ENCODE measurements around the gene CEACAM7. TPM values are rescaled to one million over a fixed set of nuclear protein-coding genes. Genes with fewer than 3 reads are reported as not detected.
"Not testable (repeated sequence)": the region's sequence is repeated elsewhere in the genome, so short reads cannot be mapped to it uniquely, and the experiment has no call there.

The CEACAM7 gene
- total RNA-seq, 1 experiment from 2014 or later = 0.15 TPM

GRCh38 chr19:41657157-41657556 is 30.9 kb downstream of the CEACAM7 start (continued):
- no peak for TF ChIP-seq FOXP4 (CRISPR knock-in tag; IDR thresholded peaks at IDR 0.05)

- POLR2A ChIA-PET; H3K27ac Mint-ChIP-seq; ATAC-seq; H3K4me3 Mint-ChIP-seq; DNase-seq (ENCODE audit: low spot score); H3K36me3 Mint-ChIP-seq: not testable (repeated sequence)
- peaks cover 34% of the 10 kb centered on the region for H3K27me3 Mint-ChIP-seq (ENCODE audit: low read depth)
- peaks cover 41% of the 10 kb centered on the region for H3K9me3 Mint-ChIP-seq
- H3K4me1 Mint-ChIP-seq = peaks cover 27% of the 10 kb centered on the region
- CTCF ChIA-PET = interaction anchor here (0.6 to 4.6 kb wide), 11 partner anchors 9 to 217 kb away, joined by 3 to 34 read pairs (median 6); partner anchors contain the start of gene DMAC2
These were observed 31.3 kb downstream of the CEACAM7 start for GRCh38 chr19:41656756-41657155.

GRCh38 chr19:41652250-41652649 is 35.8 kb downstream of the CEACAM7 start:
- TF ChIP-seq FOXP4 (CRISPR knock-in tag; IDR thresholded peaks at IDR 0.05) (no peak), ETV6 (CRISPR knock-in tag; IDR thresholded peaks at IDR 0.05) (no peak), ZNF396 (CRISPR knock-in tag; IDR thresholded peaks at IDR 0.05; ENCODE audit: borderline replicate concordance) (no peak), SMAD3 (CRISPR knock-in tag; IDR thresholded peaks at IDR 0.05; ENCODE audit: borderline replicate concordance) (no peak), CREB1 (CRISPR knock-in tag; IDR thresholded peaks at IDR 0.05) (no peak), ARID4B (CRISPR knock-in tag; IDR thresholded peaks at IDR 0.05; ENCODE audit: borderline replicate concordance) (no peak), ZNF416 (CRISPR knock-in tag; IDR thresholded peaks at IDR 0.05) (no peak), ZNF232 (CRISPR knock-in tag; IDR thresholded peaks at IDR 0.05) (no peak), SMAD4 (CRISPR knock-in tag; IDR thresholded peaks at IDR 0.05) (no peak), NR3C1 (CRISPR knock-in tag; conservative IDR thresholded peaks at IDR 0.05; ENCODE audit: low read depth) (no peak), ZNF281 (CRISPR knock-in tag; IDR thresholded peaks at IDR 0.05) (no peak)
- Mint-ChIP-seq H3K4me1 (peaks cover 27% of the 10 kb centered on the region), H3K4me3 (no peak overlapping the region), H3K27me3 (ENCODE audit: low read depth) (peaks cover 7% of the 10 kb centered on the region), H3K36me3 (peaks cover 3% of the 10 kb centered on the region; the same call in 1 of the 2 replicates), H3K9me3 (peaks cover 29% of the 10 kb centered on the region), H3K27ac (no peak overlapping the region)
- ATAC-seq (no peak), DNase-seq (ENCODE audit: low spot score) (no peak)
- ChIA-PET POLR2A (no interaction called here), CTCF (interaction anchor here (0.5 to 3.6 kb wide), 10 partner anchors 10 to 141 kb away, joined by 3 to 24 read pairs (median 4); no protein-coding TSS in a partner anchor)
